WTC11 (cell line): Measurements from ENCODE around the gene GPR75. TPM values are rescaled to one million over a fixed set of nuclear protein-coding genes. Genes with fewer than 3 reads are reported as not detected.

ENCODE experiments used
- ATAC-seq: fragments of 200-7000 bp; cut with Tn5 transposase; 2 replicates; pipeline ENCODE4 v1.10.0; 2021; ENCODE audit warnings: mild to moderate bottlenecking, moderate library complexity
- CTCF ChIA-PET: fragments of 300-600 bp; sonication (Branson Sonifier 250); formaldehyde crosslinking; loops from one replicate; lab custom pipeline; 2021; ENCODE audit warnings: antibody characterized with exemption; lab: Charles Lee
- POLR2A ChIA-PET: fragments of 350-600 bp; sonication (Branson Sonifier 250); formaldehyde crosslinking; loops from one replicate; lab custom pipeline; 2021; ENCODE audit warnings: antibody characterized with exemption; lab: Charles Lee
- DNase-seq: peaks from one replicate; pipeline ENCODE4 v3.0.0; 2021; ENCODE audit warnings: low spot score
- H3K27ac Mint-ChIP-seq: 2 replicates; pipeline ENCODE4 v1.8.0; 2021; ENCODE audit warnings: mixed read lengths
- H3K27me3 Mint-ChIP-seq: 2 replicates; pipeline ENCODE4 v1.8.0; 2021; ENCODE audit warnings: low read depth, mild to moderate bottlenecking, moderate library complexity, mixed read lengths
- H3K36me3 Mint-ChIP-seq: 2 replicates; pipeline ENCODE4 v1.8.0; 2021; ENCODE audit warnings: mixed read lengths
- H3K4me1 Mint-ChIP-seq: 2 replicates; pipeline ENCODE4 v1.8.0; 2022; ENCODE audit warnings: mixed read lengths
- H3K4me3 Mint-ChIP-seq: 2 replicates; pipeline ENCODE4 v1.8.0; 2021; ENCODE audit warnings: mild to moderate bottlenecking, moderate library complexity, mixed read lengths
- H3K9me3 Mint-ChIP-seq: 2 replicates; pipeline ENCODE4 v1.8.0; 2021; ENCODE audit warnings: mixed read lengths
- ATF1 ChIP-seq: sonication (generic); formaldehyde crosslinking; IDR thresholded peaks from 2 replicates; pipeline ENCODE4 v1.8.1; 2023; ENCODE audit warnings: mild to moderate bottlenecking, moderate library complexity, missing genetic modification reagents
- FOXJ3 ChIP-seq: sonication (generic); formaldehyde crosslinking; IDR thresholded peaks from 2 replicates; pipeline ENCODE4 v1.9.0; 2021; ENCODE audit warnings: missing genetic modification reagents, mild to moderate bottlenecking, borderline replicate concordance
- FOXK1 ChIP-seq: sonication (generic); formaldehyde crosslinking; IDR thresholded peaks from 2 replicates; pipeline ENCODE4 v1.8.0; 2022; ENCODE audit warnings: mild to moderate bottlenecking, moderate library complexity, missing genetic modification reagents
- GABPB1 ChIP-seq: sonication (generic); formaldehyde crosslinking; IDR thresholded peaks from 2 replicates; pipeline ENCODE4 v1.8.1; 2023; ENCODE audit warnings: mild to moderate bottlenecking, missing genetic modification reagents
- GRHL2 ChIP-seq: fragments of 250-450 bp; sonication (Bioruptor Pico); IDR thresholded peaks from 2 replicates; pipeline ENCODE4 v1.8.0; 2022; ENCODE audit warnings: mild to moderate bottlenecking, moderate library complexity; ENCODE audit not compliant: insufficient replicate concordance, severe bottlenecking
- GTF2I ChIP-seq: fragments of 250-450 bp; sonication (Bioruptor Pico); conservative IDR thresholded peaks from 2 replicates; pipeline ENCODE4 v1.4.0; 2021; ENCODE audit warnings: mild to moderate bottlenecking
- HMGA2 ChIP-seq: fragments of 250-450 bp; sonication (Bioruptor Pico); IDR thresholded peaks from 2 replicates; pipeline ENCODE4 v1.4.0; 2021; ENCODE audit warnings: mild to moderate bottlenecking, moderate library complexity
- IRF2 ChIP-seq: sonication (generic); formaldehyde crosslinking; IDR thresholded peaks from 2 replicates; pipeline ENCODE4 v1.8.0; 2022; ENCODE audit warnings: low read depth, missing genetic modification reagents, borderline replicate concordance
- MXD4 ChIP-seq: fragments of 250-450 bp; sonication (Bioruptor Pico); IDR thresholded peaks from 2 replicates; pipeline ENCODE4 v1.8.0; 2021; ENCODE audit warnings: mild to moderate bottlenecking, moderate library complexity, borderline replicate concordance
- PRRX2 ChIP-seq: fragments of 250-450 bp; sonication (Bioruptor Pico); IDR thresholded peaks from 2 replicates; pipeline ENCODE4 v1.8.0; 2021; ENCODE audit warnings: mild to moderate bottlenecking
- RELA ChIP-seq: sonication (generic); formaldehyde crosslinking; IDR thresholded peaks from 2 replicates; pipeline ENCODE4 v1.8.1; 2022; ENCODE audit warnings: missing genetic modification reagents, mild to moderate bottlenecking, borderline replicate concordance
- SP1 ChIP-seq: sonication (generic); formaldehyde crosslinking; conservative IDR thresholded peaks from 2 replicates; pipeline ENCODE4 v1.8.1; 2022; ENCODE audit warnings: missing genetic modification reagents
- TCF7 ChIP-seq: sonication (generic); formaldehyde crosslinking; IDR thresholded peaks from 2 replicates; pipeline ENCODE4 v1.8.0; 2022; ENCODE audit warnings: mild to moderate bottlenecking, low read depth, missing genetic modification reagents, moderate library complexity
- TEAD1 ChIP-seq: sonication (generic); formaldehyde crosslinking; IDR thresholded peaks from 2 replicates; pipeline ENCODE4 v1.8.0; 2022; ENCODE audit warnings: mild to moderate bottlenecking, missing genetic modification reagents
- TEAD4 ChIP-seq: sonication (generic); formaldehyde crosslinking; IDR thresholded peaks from 2 replicates; pipeline ENCODE4 v1.8.0; 2022; ENCODE audit warnings: mild to moderate bottlenecking, missing genetic modification reagents
- ZNF232 ChIP-seq: sonication (generic); formaldehyde crosslinking; IDR thresholded peaks from 2 replicates; pipeline ENCODE4 v1.8.0; 2022; ENCODE audit warnings: mild to moderate bottlenecking, missing genetic modification reagents
- ZNF396 ChIP-seq: fragments of 250-450 bp; sonication (Bioruptor Pico); IDR thresholded peaks from 2 replicates; pipeline ENCODE4 v1.8.0; 2021; ENCODE audit warnings: mild to moderate bottlenecking, moderate library complexity, borderline replicate concordance
- total RNA-seq: library from RNA; stranded (reverse); gene quantifications from 3 replicates; pipeline ENCODE4 v1.2.3, GENCODE V29; 2021
- TF ChIP-seq, protein P1 (sequence below): sonication (generic); formaldehyde crosslinking; IDR thresholded peaks from 2 replicates; pipeline ENCODE4 v1.8.1; 2022; ENCODE audit warnings: mild to moderate bottlenecking, moderate library complexity, missing genetic modification reagents
- TF ChIP-seq, protein P2 (sequence below): sonication (generic); formaldehyde crosslinking; IDR thresholded peaks from 2 replicates; pipeline ENCODE4 v1.8.0; 2023; ENCODE audit warnings: missing genetic modification reagents
- TF ChIP-seq, protein P3 (sequence below): sonication (generic); formaldehyde crosslinking; conservative IDR thresholded peaks from 2 replicates; pipeline ENCODE4 v1.8.1; 2023; ENCODE audit warnings: mild to moderate bottlenecking, low read depth, missing genetic modification reagents, moderate library complexity
- TF ChIP-seq, protein P4 (sequence below): sonication (generic); formaldehyde crosslinking; IDR thresholded peaks from 2 replicates; pipeline ENCODE4 v1.8.1; 2023; ENCODE audit warnings: mild to moderate bottlenecking, missing genetic modification reagents, moderate library complexity
- TF ChIP-seq, protein P5 (sequence below): fragments of 250-450 bp; sonication (Bioruptor Pico); IDR thresholded peaks from 2 replicates; pipeline ENCODE4 v1.9.0; 2021; ENCODE audit warnings: mild to moderate bottlenecking, borderline replicate concordance
- TF ChIP-seq, protein P6 (sequence below): sonication (generic); formaldehyde crosslinking; IDR thresholded peaks from 2 replicates; pipeline ENCODE4 v1.8.0; 2022; ENCODE audit warnings: mild to moderate bottlenecking, missing genetic modification reagents
- TF ChIP-seq, protein P7 (sequence below): sonication (generic); formaldehyde crosslinking; conservative IDR thresholded peaks from 2 replicates; pipeline ENCODE4 v1.8.1; 2022; ENCODE audit warnings: mild to moderate bottlenecking, missing genetic modification reagents
- TF ChIP-seq, protein P8 (sequence below): sonication (generic); formaldehyde crosslinking; IDR thresholded peaks from 2 replicates; pipeline ENCODE4 v1.8.1; 2022; ENCODE audit warnings: missing genetic modification reagents, borderline replicate concordance

Gene GPR75
- total RNA-seq, 1 experiment from 2014 or later = 2.2 TPM

DNA sequence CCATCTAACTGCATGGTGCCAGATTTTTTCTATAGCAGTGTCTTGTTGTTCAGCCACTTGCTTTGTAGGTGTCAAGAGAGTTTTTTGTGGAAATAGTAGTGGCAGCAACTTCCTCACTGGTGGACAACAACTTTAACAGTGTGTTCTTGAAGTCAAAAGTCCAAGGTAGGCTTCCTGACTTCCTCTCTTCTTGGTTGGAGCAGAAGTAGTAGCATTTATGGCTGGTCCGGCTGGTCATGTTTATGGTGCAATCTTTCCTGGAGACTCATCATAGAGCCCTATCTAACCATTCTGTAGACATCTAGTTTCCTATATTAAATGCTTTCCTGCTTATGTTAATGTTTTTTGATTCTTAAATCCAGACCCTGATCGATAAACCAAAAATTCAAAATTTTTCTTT, 11.7 kb downstream of the GPR75 start:
- Mint-ChIP-seq H3K4me1 (peaks cover 3% of the 10 kb centered on the region; the same call in 1 of the 2 replicates), H3K9me3 (no peaks in the 10 kb centered on the region), H3K36me3 (peaks cover 4% of the 10 kb centered on the region; the same call in 1 of the 2 replicates), H3K27me3 (no peaks in the 10 kb centered on the region), H3K27ac (no peak overlapping the region), H3K4me3 (no peak overlapping the region)
- DNase-seq (no peak), ATAC-seq (no peak)
- ChIA-PET CTCF (no interaction called here), POLR2A (no interaction called here)
- TF ChIP-seq PRRX2 (CRISPR knock-in tag) = no peak
- no peak for TF ChIP-seq IRF2 (CRISPR knock-in tag)
- TF ChIP-seq, protein P1, sequence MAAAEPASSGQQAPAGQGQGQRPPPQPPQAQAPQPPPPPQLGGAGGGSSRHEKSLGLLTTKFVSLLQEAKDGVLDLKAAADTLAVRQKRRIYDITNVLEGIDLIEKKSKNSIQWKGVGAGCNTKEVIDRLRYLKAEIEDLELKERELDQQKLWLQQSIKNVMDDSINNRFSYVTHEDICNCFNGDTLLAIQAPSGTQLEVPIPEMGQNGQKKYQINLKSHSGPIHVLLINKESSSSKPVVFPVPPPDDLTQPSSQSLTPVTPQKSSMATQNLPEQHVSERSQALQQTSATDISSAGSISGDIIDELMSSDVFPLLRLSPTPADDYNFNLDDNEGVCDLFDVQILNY (CRISPR knock-in tag) = no peak
- TF ChIP-seq, protein P2, sequence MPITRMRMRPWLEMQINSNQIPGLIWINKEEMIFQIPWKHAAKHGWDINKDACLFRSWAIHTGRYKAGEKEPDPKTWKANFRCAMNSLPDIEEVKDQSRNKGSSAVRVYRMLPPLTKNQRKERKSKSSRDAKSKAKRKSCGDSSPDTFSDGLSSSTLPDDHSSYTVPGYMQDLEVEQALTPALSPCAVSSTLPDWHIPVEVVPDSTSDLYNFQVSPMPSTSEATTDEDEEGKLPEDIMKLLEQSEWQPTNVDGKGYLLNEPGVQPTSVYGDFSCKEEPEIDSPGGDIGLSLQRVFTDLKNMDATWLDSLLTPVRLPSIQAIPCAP (CRISPR knock-in tag) = no peak
- TF ChIP-seq GABPB1 (CRISPR knock-in tag) = no peak
- TF ChIP-seq TCF7 (CRISPR knock-in tag) = no peak
- no peak for TF ChIP-seq GRHL2 (CRISPR knock-in tag)
- TF ChIP-seq, protein P3, sequence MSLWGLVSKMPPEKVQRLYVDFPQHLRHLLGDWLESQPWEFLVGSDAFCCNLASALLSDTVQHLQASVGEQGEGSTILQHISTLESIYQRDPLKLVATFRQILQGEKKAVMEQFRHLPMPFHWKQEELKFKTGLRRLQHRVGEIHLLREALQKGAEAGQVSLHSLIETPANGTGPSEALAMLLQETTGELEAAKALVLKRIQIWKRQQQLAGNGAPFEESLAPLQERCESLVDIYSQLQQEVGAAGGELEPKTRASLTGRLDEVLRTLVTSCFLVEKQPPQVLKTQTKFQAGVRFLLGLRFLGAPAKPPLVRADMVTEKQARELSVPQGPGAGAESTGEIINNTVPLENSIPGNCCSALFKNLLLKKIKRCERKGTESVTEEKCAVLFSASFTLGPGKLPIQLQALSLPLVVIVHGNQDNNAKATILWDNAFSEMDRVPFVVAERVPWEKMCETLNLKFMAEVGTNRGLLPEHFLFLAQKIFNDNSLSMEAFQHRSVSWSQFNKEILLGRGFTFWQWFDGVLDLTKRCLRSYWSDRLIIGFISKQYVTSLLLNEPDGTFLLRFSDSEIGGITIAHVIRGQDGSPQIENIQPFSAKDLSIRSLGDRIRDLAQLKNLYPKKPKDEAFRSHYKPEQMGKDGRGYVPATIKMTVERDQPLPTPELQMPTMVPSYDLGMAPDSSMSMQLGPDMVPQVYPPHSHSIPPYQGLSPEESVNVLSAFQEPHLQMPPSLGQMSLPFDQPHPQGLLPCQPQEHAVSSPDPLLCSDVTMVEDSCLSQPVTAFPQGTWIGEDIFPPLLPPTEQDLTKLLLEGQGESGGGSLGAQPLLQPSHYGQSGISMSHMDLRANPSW (CRISPR knock-in tag) = no peak
- TF ChIP-seq, protein P4, sequence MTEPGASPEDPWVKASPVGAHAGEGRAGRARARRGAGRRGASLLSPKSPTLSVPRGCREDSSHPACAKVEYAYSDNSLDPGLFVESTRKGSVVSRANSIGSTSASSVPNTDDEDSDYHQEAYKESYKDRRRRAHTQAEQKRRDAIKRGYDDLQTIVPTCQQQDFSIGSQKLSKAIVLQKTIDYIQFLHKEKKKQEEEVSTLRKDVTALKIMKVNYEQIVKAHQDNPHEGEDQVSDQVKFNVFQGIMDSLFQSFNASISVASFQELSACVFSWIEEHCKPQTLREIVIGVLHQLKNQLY = no peak
- no peak for TF ChIP-seq TEAD1 (CRISPR knock-in tag)
- TF ChIP-seq TEAD4 (CRISPR knock-in tag) = no peak
- TF ChIP-seq, protein P5, sequence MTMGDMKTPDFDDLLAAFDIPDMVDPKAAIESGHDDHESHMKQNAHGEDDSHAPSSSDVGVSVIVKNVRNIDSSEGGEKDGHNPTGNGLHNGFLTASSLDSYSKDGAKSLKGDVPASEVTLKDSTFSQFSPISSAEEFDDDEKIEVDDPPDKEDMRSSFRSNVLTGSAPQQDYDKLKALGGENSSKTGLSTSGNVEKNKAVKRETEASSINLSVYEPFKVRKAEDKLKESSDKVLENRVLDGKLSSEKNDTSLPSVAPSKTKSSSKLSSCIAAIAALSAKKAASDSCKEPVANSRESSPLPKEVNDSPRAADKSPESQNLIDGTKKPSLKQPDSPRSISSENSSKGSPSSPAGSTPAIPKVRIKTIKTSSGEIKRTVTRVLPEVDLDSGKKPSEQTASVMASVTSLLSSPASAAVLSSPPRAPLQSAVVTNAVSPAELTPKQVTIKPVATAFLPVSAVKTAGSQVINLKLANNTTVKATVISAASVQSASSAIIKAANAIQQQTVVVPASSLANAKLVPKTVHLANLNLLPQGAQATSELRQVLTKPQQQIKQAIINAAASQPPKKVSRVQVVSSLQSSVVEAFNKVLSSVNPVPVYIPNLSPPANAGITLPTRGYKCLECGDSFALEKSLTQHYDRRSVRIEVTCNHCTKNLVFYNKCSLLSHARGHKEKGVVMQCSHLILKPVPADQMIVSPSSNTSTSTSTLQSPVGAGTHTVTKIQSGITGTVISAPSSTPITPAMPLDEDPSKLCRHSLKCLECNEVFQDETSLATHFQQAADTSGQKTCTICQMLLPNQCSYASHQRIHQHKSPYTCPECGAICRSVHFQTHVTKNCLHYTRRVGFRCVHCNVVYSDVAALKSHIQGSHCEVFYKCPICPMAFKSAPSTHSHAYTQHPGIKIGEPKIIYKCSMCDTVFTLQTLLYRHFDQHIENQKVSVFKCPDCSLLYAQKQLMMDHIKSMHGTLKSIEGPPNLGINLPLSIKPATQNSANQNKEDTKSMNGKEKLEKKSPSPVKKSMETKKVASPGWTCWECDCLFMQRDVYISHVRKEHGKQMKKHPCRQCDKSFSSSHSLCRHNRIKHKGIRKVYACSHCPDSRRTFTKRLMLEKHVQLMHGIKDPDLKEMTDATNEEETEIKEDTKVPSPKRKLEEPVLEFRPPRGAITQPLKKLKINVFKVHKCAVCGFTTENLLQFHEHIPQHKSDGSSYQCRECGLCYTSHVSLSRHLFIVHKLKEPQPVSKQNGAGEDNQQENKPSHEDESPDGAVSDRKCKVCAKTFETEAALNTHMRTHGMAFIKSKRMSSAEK (CRISPR knock-in tag) = no peak
- TF ChIP-seq HMGA2 (CRISPR knock-in tag) = no peak
- no peak for TF ChIP-seq RELA
- TF ChIP-seq, protein P6, sequence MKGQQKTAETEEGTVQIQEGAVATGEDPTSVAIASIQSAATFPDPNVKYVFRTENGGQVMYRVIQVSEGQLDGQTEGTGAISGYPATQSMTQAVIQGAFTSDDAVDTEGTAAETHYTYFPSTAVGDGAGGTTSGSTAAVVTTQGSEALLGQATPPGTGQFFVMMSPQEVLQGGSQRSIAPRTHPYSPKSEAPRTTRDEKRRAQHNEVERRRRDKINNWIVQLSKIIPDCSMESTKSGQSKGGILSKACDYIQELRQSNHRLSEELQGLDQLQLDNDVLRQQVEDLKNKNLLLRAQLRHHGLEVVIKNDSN (CRISPR knock-in tag) = no peak

DNA sequence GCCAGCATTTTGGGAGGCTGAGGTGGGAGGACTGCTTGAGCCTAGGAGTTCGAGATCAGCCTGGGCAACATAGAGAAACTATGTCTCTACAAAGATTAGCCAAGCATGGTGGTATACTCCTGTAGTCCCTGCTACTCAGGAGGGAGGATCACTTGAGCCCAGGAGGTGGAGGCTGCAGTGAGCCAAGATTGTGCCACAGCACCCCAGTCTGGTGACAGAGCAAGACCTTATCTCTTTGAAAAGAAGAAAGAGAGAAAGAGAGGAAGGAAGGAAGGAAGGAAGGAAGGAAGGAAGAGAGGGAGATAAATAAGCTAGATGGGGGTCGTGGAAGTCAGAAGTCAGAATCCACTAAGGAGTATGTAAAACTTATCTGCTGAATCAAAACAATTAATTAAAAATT, 16.2 kb downstream of the GPR75 start:
- Mint-ChIP-seq H3K27ac (0 out of 2 replicates have a peak overlapping the region, but pooled peaks have one; percentile 71), H3K4me3 (no peak overlapping the region), H3K4me1 (peaks cover 5% of the 10 kb centered on the region; the same call in 1 of the 2 replicates), H3K9me3 (peaks cover 8% of the 10 kb centered on the region; the same call in 1 of the 2 replicates), H3K27me3 (no peaks in the 10 kb centered on the region), H3K36me3 (no peaks in the 10 kb centered on the region)
- no peak for DNase-seq
- ATAC-seq = peak; percentile 38; the same call in 1 of the 2 replicates
- ChIA-PET CTCF (no interaction called here), POLR2A (no interaction called here)
- TF ChIP-seq ATF1 (no peak), ZNF232 (CRISPR knock-in tag) (no peak), MXD4 (no peak), GTF2I (CRISPR knock-in tag) (no peak), SP1 (CRISPR knock-in tag) (no peak), ZNF396 (no peak), FOXK1 (CRISPR knock-in tag) (no peak), FOXJ3 (CRISPR knock-in tag) (no peak), TEAD4 (CRISPR knock-in tag) (no peak)
- TF ChIP-seq, protein P7, sequence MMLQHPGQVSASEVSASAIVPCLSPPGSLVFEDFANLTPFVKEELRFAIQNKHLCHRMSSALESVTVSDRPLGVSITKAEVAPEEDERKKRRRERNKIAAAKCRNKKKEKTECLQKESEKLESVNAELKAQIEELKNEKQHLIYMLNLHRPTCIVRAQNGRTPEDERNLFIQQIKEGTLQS = no peak
- TF ChIP-seq, protein P8, sequence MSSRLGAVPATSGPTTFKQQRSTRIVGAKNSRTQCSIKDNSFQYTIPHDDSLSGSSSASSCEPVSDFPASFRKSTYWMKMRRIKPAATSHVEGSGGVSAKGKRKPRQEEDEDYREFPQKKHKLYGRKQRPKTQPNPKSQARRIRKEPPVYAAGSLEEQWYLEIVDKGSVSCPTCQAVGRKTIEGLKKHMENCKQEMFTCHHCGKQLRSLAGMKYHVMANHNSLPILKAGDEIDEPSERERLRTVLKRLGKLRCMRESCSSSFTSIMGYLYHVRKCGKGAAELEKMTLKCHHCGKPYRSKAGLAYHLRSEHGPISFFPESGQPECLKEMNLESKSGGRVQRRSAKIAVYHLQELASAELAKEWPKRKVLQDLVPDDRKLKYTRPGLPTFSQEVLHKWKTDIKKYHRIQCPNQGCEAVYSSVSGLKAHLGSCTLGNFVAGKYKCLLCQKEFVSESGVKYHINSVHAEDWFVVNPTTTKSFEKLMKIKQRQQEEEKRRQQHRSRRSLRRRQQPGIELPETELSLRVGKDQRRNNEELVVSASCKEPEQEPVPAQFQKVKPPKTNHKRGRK = no peak
